Endothelial cell of umbilical vein (primary cell): ENCODE data around the gene RHOF.

Source experiments
- CTCF ChIP-seq, 2 donors: IDR thresholded peaks; 1 replicate in 1 of 2; 2 replicates in 1 of 2; pipeline ENCODE4 v1.5.1; 2011; ENCODE audit warnings: low read length in 2 of 2, mild to moderate bottlenecking in 2 of 2, moderate library complexity in 2 of 2, control low read depth in 1 of 2, inconsistent platforms in 1 of 2, low read depth in 1 of 2; ENCODE audit not compliant: insufficient read depth in 1 of 2; ENCODE audit errors: extremely low read depth in 1 of 2
- EZH2 ChIP-seq: IDR thresholded peaks from 2 replicates; pipeline ENCODE4 v1.6.1; 2012; ENCODE audit warnings: borderline replicate concordance, low read depth, mild to moderate bottlenecking, moderate library complexity, low read length, inconsistent platforms; ENCODE audit not compliant: severe bottlenecking
- POLR2AphosphoS5 ChIP-seq: IDR thresholded peaks from 2 replicates; pipeline ENCODE4 v1.6.1; 2012; ENCODE audit warnings: low read depth, mild to moderate bottlenecking, control low read depth, low read length, moderate library complexity; ENCODE audit not compliant: insufficient read depth

DNA sequence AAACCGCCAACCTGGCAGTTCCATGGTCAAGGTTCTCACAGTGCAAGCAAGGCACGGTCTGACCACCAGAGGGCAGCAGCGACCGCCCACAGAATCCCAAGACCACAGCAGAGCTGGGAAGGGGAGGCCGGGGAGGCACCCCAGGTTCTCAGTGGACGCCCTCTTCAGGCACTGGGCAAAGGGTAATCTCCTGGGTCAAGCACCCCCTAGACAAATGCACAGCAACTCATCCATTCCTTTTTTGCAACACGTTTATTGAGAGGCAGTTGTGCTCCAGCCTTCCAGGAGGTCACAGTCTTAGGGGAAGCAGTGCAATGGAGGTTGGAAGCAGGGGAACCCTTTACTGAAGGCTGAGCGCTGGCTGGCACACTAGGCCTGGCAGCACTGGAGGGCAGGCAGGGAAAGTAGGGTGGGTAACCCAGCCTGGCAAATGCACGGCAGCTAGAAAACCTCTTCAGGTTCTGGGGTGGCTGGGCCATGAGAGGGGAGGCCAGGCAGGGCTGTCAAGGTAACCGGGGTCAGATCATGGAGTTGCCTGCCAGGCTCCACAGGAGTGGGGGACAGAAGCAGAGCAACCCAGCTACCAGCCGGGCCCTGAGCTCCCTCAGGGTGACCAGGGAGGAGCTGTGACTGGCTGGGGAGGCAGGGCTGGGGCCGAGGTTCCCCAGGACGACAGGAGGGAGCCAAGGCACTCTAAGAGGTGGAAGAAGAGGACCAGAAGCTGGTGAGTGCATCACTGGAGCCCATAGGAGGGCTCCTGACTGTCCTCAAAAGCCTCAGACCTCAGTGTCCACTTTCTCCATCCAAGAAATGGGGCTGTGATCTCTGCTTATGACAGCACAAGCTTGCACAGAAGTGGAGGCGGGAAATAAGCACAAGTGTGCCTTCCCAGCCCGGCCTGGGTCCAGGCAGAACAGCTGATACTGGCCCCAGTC, 1.8 kb upstream of the RHOF start:
- TF ChIP-seq CTCF (IDR thresholded peaks at IDR 0.05; ENCODE audit: extremely low read depth in 1 of 2, insufficient read depth in 1 of 2, low read depth in 1 of 2, low read length in 2 of 2) (peak; percentile 95 to 98), EZH2 (no peak), POLR2AphosphoS5 (no peak)
